K562 (cell line): ENCODE data around the gene EXOSC2. TPM values are rescaled to one million over a fixed set of nuclear protein-coding genes. Genes with fewer than 3 reads are reported as not detected.

Experiments
- ARNT ChIP-seq, 2 experiments: fragments of 450-650 bp; IDR thresholded peaks; 2 replicates each; pipeline ENCODE4 v1.6.1; 2016; ENCODE audit warnings: mild to moderate bottlenecking in 1 of 2
- BRCA1 ChIP-seq, 2 experiments: fragments of 450-650 bp in 1 of 2; sonication (generic) in 1 of 2; formaldehyde crosslinking in 1 of 2; IDR thresholded peaks; 2 replicates each; pipeline versions ENCODE4 v1.5.0 to v1.6.1; 2017 to 2020; ENCODE audit warnings: mild to moderate bottlenecking in 1 of 2, missing genetic modification reagents in 1 of 2
- ERF ChIP-seq: fragments of 450-650 bp; formaldehyde crosslinking; IDR thresholded peaks from 2 replicates; pipeline ENCODE4 v1.4.0; 2020; ENCODE audit warnings: mild to moderate bottlenecking, mixed read lengths
- HNRNPLL ChIP-seq: fragments of 200-400 bp; formaldehyde crosslinking; IDR thresholded peaks from 2 replicates; pipeline ENCODE4 v1.6.1; 2017; ENCODE audit warnings: low read length, low read depth, mild to moderate bottlenecking; ENCODE audit not compliant: poor library complexity, severe bottlenecking
- MEF2D ChIP-seq: conservative IDR thresholded peaks from 2 replicates; pipeline ENCODE4 v1.6.1; 2016; ENCODE audit warnings: low read depth, missing genetic modification characterization, missing compliant biosample characterization
- PCBP2 ChIP-seq: fragments of 200-400 bp; formaldehyde crosslinking; IDR thresholded peaks from 2 replicates; pipeline ENCODE4 v1.6.1; 2018; ENCODE audit warnings: low read length, low read depth, mild to moderate bottlenecking, moderate library complexity; ENCODE audit not compliant: poor library complexity, severe bottlenecking
- PRPF4 ChIP-seq: fragments of 200-400 bp; formaldehyde crosslinking; IDR thresholded peaks from one replicate; pipeline ENCODE4 v1.6.1; 2017; ENCODE audit warnings: low read length, low read depth, mild to moderate bottlenecking; ENCODE audit not compliant: insufficient read depth, poor library complexity, severe bottlenecking
- PTRF ChIP-seq: fragments of 450-650 bp; IDR thresholded peaks from 2 replicates; pipeline ENCODE4 v1.6.1; 2016; ENCODE audit warnings: mild to moderate bottlenecking, missing genetic modification characterization, missing compliant biosample characterization
- PTTG1 ChIP-seq: fragments of 450-650 bp; IDR thresholded peaks from 2 replicates; pipeline ENCODE4 v1.6.1; 2016; ENCODE audit warnings: low read depth, mild to moderate bottlenecking, missing genetic modification characterization, missing compliant biosample characterization
- RBBP5 ChIP-seq: fragments of 200-600 bp; sonication (generic); IDR thresholded peaks from 2 replicates; pipeline ENCODE4 v1.6.1; 2012; ENCODE audit warnings: borderline replicate concordance, mild to moderate bottlenecking, low read length, control low read depth, inconsistent platforms; ENCODE audit not compliant: insufficient read depth, poor library complexity, severe bottlenecking
- SMAD4 ChIP-seq: fragments of 250-450 bp; sonication (Bioruptor Pico); conservative IDR thresholded peaks from 2 replicates; pipeline ENCODE4 v1.8.0; 2021; ENCODE audit warnings: inconsistent platforms, mild to moderate bottlenecking, moderate library complexity
- TOE1 ChIP-seq, 2 experiments: fragments of 450-650 bp in 1 of 2; sonication (generic) in 1 of 2; formaldehyde crosslinking in 1 of 2; IDR thresholded peaks; 2 replicates each; pipeline versions ENCODE4 v1.7.1 to v1.8.0; 2016 to 2022; ENCODE audit warnings: borderline replicate concordance in 2 of 2, mild to moderate bottlenecking in 2 of 2, antibody characterized with exemption in 1 of 2, inconsistent platforms in 1 of 2, low read depth in 1 of 2, missing genetic modification reagents in 1 of 2, moderate library complexity in 1 of 2
- TSC22D4 ChIP-seq: fragments of 450-650 bp; IDR thresholded peaks from 2 replicates; pipeline ENCODE4 v1.6.1; 2016; ENCODE audit warnings: missing genetic modification characterization, missing biosample characterization, control low read depth
- ZKSCAN8 ChIP-seq: fragments of 200-800 bp; sonication (Bioruptor generic); IDR thresholded peaks from 2 replicates; pipeline ENCODE4 v1.6.1; 2016; ENCODE audit warnings: missing genetic modification characterization, missing compliant biosample characterization
- ZNF121 ChIP-seq: sonication (generic); formaldehyde crosslinking; conservative IDR thresholded peaks from 2 replicates; pipeline ENCODE4 v1.8.0; 2022; ENCODE audit warnings: missing genetic modification reagents
- ZNF134 ChIP-seq: fragments of 250-450 bp; sonication (Bioruptor Pico); conservative IDR thresholded peaks from 2 replicates; pipeline ENCODE4 v1.4.0; 2020
- ZNF347 ChIP-seq: fragments of 450-650 bp; formaldehyde crosslinking; IDR thresholded peaks from 2 replicates; pipeline ENCODE4 v1.4.0; 2020; ENCODE audit warnings: low read depth, mild to moderate bottlenecking, moderate library complexity
- ZNF551 ChIP-seq: fragments of 250-450 bp; sonication (Bioruptor Pico); IDR thresholded peaks from 2 replicates; pipeline ENCODE4 v1.5.0; 2021; ENCODE audit warnings: mild to moderate bottlenecking, moderate library complexity
- ZNF778 ChIP-seq: fragments of 450-650 bp; formaldehyde crosslinking; IDR thresholded peaks from 2 replicates; pipeline ENCODE4 v1.4.0; 2020; ENCODE audit warnings: mild to moderate bottlenecking, moderate library complexity
- polyA plus RNA-seq, 8 experiments: library from polyadenylated mRNA; depleted of rRNA in 4 of 8; stranded (reverse) in 5 of 8; unstranded in 3 of 8; fragments of >200 nt; fragmentation: Nextera tagmentation in 2 of 8; fragmentation: Illumina TruSeq in 1 of 8; extraction: Ambion mirVana in 2 of 8; extraction: Trizol in 1 of 8; gene quantifications; 2 replicates each; pipeline versions ENCODE4 v1.2.1 to v1.2.3, GENCODE V29; 2011 to 2014; ENCODE audit warnings: inconsistent platforms in 1 of 8, missing spikeins in 1 of 8
- total RNA-seq, 7 experiments: library from RNA; depleted of rRNA in 6 of 7; stranded (reverse); fragments of >200 nt in 6 of 7; fragmentation: Illumina TruSeq in 2 of 7; extraction: Trizol in 2 of 7; gene quantifications; 2 replicates each; pipeline versions ENCODE4 v1.2.1 to v1.2.3, GENCODE V29; 2011 to 2021; ENCODE audit warnings: low replicate concordance in 1 of 7
- TF ChIP-seq, protein P1 (sequence below): fragments of 250-450 bp; sonication (Bioruptor Pico); IDR thresholded peaks from 2 replicates; pipeline ENCODE4 v1.5.0; 2021
- TF ChIP-seq, protein P2 (sequence below): fragments of 450-650 bp; formaldehyde crosslinking; IDR thresholded peaks from 2 replicates; pipeline ENCODE4 v1.4.0; 2020; ENCODE audit warnings: mild to moderate bottlenecking, moderate library complexity
- TF ChIP-seq, protein P3 (sequence below), 3 experiments: fragments of 200-800 bp in 1 of 3; sonication (Bioruptor generic) in 1 of 3; sonication (generic) in 1 of 3; formaldehyde crosslinking in 1 of 3; IDR thresholded peaks; 2 replicates each; pipeline versions ENCODE4 v1.6.1 to v1.8.0; 2016 to 2022; ENCODE audit warnings: mild to moderate bottlenecking in 2 of 3, missing compliant biosample characterization in 2 of 3, missing genetic modification characterization in 2 of 3, missing genetic modification reagents in 1 of 3
- TF ChIP-seq, protein P4 (sequence below): sonication (generic); formaldehyde crosslinking; IDR thresholded peaks from 2 replicates; pipeline ENCODE4 v1.8.0; 2022; ENCODE audit warnings: mild to moderate bottlenecking, missing genetic modification reagents

EXOSC2 gene
- total and polyA plus RNA-seq, 9 of the 15 experiments (the other 6 are each of a cell fraction or from before 2014, with no cell fraction given) = 46.0 to 101 (median 77.6) TPM

DNA sequence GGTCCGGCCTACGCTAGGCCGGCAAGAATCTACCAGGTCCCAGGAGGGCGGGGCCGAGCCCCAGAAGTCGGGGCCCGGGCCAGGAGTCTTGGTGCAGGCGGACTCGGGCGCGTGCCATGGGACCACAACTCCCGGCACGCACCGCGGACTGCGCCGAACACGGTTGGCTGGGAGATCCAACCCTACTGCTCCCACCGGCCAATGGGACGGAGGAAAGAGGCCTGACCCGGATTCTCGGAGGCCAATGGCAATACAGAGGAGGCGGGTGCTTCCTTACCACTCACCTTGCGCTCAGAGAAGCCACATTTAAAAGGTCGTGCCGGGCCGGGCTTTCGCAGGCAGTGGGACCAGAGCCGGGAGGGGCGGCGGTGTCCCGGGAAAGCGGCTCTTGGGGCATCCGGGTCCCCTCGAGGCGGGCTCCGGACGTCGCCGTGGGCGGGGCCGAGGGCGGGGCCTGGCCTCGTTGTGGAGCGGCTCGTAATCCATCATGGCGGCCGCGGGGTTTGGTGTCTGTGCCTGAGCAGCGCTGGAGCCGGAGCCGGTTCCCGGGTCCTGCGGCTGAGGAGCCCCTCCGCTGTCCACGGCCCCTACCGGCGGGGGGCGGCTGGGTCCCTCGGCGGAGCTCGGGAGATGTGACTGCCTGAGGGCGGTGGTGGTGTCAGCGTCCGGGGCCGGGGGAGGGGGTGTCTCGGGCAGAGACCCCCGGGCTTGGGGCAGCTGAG is 19.1 kb downstream of the EXOSC2 start (continued):
- TF ChIP-seq ZNF551 (CRISPR knock-in tag) (no peak), SMAD4 (no peak), ARNT (IDR thresholded peaks at IDR 0.05) (no peak), RBBP5 (peak; percentile 87), ZNF347 (CRISPR knock-in tag) (no peak), HNRNPLL (no peak), PTRF (no peak), PTTG1 (tag) (no peak), TOE1 (IDR thresholded peaks at IDR 0.05; ENCODE audit: borderline replicate concordance) (no peak), TOE1 (CRISPR knock-in tag; IDR thresholded peaks at IDR 0.05; ENCODE audit: borderline replicate concordance, low read depth) (no peak), PRPF4 (peak; percentile 19), TSC22D4 (tag) (no peak), ZNF778 (CRISPR knock-in tag) (no peak), ZNF121 (no peak), ERF (CRISPR knock-in tag) (0 out of 2 replicates have a peak, but pooled peaks have one; percentile 25), ZKSCAN8 (CRISPR knock-in tag) (no peak), ZNF134 (CRISPR knock-in tag) (no peak), BRCA1 (IDR thresholded peaks at IDR 0.05) (no peak), BRCA1 (CRISPR knock-in tag; IDR thresholded peaks at IDR 0.05) (no peak), PCBP2 (no peak), MEF2D (tag) (no peak)
- TF ChIP-seq, protein P1, sequence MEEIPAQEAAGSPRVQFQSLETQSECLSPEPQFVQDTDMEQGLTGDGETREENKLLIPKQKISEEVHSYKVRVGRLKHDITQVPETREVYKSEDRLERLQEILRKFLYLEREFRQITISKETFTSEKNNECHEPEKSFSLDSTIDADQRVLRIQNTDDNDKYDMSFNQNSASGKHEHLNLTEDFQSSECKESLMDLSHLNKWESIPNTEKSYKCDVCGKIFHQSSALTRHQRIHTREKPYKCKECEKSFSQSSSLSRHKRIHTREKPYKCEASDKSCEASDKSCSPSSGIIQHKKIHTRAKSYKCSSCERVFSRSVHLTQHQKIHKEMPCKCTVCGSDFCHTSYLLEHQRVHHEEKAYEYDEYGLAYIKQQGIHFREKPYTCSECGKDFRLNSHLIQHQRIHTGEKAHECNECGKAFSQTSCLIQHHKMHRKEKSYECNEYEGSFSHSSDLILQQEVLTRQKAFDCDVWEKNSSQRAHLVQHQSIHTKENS (CRISPR knock-in tag) = no peak
- TF ChIP-seq, protein P2, sequence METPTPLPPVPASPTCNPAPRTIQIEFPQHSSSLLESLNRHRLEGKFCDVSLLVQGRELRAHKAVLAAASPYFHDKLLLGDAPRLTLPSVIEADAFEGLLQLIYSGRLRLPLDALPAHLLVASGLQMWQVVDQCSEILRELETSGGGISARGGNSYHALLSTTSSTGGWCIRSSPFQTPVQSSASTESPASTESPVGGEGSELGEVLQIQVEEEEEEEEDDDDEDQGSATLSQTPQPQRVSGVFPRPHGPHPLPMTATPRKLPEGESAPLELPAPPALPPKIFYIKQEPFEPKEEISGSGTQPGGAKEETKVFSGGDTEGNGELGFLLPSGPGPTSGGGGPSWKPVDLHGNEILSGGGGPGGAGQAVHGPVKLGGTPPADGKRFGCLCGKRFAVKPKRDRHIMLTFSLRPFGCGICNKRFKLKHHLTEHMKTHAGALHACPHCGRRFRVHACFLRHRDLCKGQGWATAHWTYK (CRISPR knock-in tag) = no peak; the same call in 1 of the 2 replicates
- TF ChIP-seq, protein P3, sequence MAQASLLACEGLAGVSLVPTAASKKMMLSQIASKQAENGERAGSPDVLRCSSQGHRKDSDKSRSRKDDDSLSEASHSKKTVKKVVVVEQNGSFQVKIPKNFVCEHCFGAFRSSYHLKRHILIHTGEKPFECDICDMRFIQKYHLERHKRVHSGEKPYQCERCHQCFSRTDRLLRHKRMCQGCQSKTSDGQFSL (CRISPR knock-in tag; IDR thresholded peaks at IDR 0.05) = no peak
- TF ChIP-seq, protein P3 (tag; IDR thresholded peaks at IDR 0.05) = no peak
- TF ChIP-seq, protein P4, sequence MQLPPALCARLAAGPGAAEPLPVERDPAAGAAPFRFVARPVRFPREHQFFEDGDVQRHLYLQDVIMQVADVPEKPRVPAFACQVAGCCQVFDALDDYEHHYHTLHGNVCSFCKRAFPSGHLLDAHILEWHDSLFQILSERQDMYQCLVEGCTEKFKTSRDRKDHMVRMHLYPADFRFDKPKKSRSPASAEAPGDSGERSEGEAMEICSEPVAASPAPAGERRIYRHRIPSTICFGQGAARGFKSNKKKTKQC (CRISPR knock-in tag) = peak; percentile 64; the same call in 1 of the 2 replicates
